AG09319 (cell line): ENCODE measurements around the gene MFRP.

Experiments used
- DNase-seq: peaks from one replicate; pipeline ENCODE4 v3.0.0-alpha.2; 2010; ENCODE audit warnings: low read depth; ENCODE audit errors: extremely low read depth
- TF ChIP-seq, protein P1 (sequence below): IDR thresholded peaks from 2 replicates; pipeline ENCODE4 v1.5.1; 2011; ENCODE audit warnings: low read depth, mild to moderate bottlenecking, inconsistent platforms, low read length, moderate library complexity

MFRP gene

GRCh38 chr11:119366690-119367620, 20.4 kb upstream of the MFRP start:
- no peak for DNase-seq
- TF ChIP-seq, protein P1, sequence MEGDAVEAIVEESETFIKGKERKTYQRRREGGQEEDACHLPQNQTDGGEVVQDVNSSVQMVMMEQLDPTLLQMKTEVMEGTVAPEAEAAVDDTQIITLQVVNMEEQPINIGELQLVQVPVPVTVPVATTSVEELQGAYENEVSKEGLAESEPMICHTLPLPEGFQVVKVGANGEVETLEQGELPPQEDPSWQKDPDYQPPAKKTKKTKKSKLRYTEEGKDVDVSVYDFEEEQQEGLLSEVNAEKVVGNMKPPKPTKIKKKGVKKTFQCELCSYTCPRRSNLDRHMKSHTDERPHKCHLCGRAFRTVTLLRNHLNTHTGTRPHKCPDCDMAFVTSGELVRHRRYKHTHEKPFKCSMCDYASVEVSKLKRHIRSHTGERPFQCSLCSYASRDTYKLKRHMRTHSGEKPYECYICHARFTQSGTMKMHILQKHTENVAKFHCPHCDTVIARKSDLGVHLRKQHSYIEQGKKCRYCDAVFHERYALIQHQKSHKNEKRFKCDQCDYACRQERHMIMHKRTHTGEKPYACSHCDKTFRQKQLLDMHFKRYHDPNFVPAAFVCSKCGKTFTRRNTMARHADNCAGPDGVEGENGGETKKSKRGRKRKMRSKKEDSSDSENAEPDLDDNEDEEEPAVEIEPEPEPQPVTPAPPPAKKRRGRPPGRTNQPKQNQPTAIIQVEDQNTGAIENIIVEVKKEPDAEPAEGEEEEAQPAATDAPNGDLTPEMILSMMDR = no peak

GRCh38 chr11:119365071-119365591, 18.6 kb upstream of the MFRP start:
- TF ChIP-seq, protein P1 = no peak
- DNase-seq = no peak

GRCh38 chr11:119363851-119364590, 17.5 kb upstream of the MFRP start:
- TF ChIP-seq, protein P1 = no peak
- no peak for DNase-seq

DNA sequence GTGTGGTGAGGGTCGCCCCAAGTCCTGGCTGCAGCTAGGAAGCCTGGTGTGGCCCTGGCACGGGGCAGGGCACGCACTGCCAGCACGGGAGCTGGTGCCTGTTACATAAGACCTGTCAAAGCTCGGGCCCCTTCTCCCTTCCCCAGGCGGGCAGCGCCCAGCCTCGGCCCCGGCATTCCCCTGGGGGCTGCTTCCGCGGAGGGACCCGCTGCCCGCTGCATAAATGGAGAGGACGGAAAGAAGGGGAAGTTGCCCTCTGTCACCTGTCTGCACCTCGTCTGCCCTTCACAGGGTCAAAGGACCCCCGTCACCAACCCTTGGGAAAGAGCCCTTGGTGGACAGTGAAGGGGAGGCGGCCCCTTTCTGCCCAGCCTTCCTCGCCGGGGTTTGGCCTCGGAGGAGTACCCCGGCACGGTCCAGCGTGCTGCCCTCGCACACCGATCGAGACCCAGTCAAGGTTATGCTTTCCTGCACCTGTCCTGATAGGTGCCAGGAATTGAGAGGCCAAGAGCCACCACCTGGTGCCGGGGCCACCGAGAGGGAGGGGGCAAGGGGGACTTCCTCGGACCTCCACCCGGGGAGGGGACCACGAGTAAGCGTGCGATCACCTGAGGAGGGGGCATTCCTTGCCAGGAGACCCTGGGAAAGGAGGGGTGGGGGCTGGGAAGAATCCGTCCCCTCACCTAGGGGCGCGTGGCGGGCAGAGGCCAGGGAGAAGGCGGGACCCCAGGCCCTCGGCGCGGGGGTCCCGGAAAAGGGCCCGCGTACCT, 16.8 kb upstream of the MFRP start:
- TF ChIP-seq, protein P1 = no peak
- DNase-seq = no peak

GRCh38 chr11:119362741-119363080, 16.2 kb upstream of the MFRP start:
- no peak for DNase-seq
- TF ChIP-seq, protein P1 = no peak

DNA sequence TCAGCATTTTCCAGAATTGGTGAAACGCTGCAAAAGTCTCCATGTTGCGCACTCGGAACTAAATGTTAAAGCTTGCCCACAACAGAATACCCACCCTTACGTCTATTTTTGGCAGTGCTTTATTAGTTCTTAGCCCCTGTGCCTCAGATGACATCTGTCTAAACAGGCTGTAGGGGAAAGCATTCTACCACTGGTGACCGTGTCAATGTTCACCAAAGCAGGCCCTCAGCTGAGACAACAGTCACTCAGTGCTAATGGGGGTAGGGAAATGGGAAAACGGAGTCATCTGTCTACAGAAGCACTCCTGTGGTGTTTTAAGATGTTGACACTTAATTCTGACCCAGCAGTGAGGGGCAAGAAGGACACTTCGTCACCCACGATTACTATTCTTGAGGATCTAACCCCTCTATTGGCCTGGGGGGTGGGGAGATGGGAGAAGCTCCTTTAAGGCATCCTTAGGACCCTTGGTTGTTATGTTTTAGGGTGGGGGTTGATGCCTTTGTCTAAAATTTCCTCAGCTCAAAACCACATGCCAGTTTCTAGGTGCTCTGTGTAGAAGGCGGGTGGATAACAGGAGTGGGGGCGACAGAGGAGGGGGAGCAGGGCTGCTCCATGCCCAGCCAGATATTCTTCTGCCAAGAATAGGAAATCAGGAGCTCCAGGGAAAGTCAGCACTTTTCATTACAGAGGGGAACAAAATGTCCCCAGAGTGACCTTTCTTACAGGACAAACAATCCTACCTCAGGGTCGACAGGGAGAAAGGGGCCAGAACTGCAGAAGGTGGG, 15.6 kb upstream of the MFRP start:
- TF ChIP-seq, protein P1 = no peak
- no peak for DNase-seq
